CD4-positive, alpha-beta T cell treated with Interleukin-12 subunit alpha and Interleukin-12 subunit beta, for 1 hour (primary cell): ENCODE results near the gene RGL1.

Experiments
- DNase-seq: peaks from one replicate; pipeline ENCODE4 v3.0.0-alpha.2; 2020

Gene RGL1

DNA sequence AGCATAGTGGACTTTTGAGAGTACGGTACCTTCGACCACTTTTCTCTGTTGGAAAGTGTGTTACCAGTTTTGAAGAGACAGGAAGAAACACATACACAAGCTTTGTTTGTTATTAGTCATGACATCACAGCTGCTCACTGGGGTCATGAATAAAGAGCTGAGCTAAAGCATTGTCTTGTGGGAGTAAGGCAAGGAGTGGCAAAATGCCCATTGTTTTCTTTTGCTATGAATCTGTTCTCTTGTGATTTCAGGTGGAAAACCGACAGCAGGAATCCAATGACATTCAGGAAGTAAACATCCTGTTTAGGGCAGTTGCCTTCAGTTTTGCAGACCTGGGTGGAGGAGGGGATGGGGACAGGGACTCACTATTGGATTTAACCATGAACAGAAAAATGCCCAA, 66.2 kb downstream of the RGL1 start:
- DNase-seq, result no peak

DNA sequence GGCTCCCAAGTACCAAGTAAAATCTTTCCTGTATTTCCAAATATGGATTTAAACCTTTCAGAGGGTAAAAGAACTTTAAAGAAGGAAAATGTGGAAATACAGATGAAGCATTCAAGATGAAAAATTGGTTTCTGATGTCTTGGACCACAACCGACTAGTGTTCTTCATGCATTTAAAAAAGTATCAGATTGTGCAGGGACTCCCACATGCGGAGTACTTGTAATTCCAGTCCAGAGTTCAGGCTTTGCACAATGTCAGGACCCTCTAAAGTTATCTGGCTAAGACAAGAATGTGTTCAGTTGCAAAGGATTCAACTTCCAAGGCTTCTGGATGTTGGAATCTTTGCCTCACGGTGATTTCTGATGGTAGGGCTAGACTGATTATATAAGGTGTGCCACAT, 66.7 kb downstream of the RGL1 start:
- no peak for DNase-seq

- DNase-seq, result no peak
These were observed 67.5 kb downstream of the RGL1 start for GRCh38 chr1:183872403-183872802.

- DNase-seq, result peak; percentile 14
These were observed 68.7 kb downstream of the RGL1 start for GRCh38 chr1:183873642-183874041.

DNA sequence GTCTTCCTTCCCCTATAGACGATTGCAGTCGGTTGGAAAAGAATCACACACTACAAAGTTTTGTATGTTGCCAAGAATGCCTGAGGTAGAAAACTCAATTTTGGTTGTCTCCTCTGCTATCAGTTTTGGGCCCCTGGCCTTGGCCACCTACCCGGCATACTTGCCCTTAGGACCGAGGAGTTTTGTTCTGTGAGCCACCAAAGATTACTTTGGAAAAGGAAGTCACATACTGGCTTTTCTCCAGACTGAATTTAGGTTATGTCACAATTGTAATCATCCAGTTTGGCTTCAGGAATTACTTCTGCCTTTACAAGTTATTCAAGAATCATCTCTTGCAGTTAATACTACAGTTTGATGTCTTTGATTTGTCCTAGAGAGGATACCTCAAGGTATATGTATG, 71.4 kb downstream of the RGL1 start:
- no peak for DNase-seq

DNA sequence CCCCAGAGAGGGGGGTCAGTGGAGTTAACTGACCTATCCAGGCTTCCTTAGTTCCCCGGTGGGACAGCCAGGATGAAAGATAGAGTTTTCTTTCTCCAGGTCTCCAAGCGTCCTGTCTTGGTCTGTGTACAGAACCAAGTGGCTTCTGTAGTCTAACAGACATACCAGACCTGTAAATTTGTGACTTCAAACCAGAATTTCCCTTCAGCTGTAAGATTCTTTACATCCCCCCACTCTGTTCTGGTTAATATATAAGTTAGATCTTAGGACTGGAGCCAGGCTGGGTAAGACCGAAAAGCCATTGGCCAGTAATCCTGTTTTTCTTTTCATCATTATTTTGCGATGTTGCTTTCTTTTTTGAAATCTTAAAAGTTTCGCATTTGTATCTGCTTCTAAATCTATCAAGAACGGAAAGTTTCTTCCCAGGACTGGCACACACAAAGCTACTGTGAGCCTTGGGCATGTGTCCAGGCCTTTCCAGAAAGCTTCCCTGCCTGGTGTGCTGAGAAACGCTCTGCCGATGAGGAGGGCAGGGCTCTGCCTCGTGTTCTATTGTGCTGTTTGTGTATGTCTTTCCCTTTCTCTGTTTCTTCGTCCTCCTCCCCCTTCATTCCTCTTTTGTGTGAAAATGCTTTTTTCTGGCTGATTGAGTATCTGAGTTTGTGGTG, 72.3 kb downstream of the RGL1 start:
- DNase-seq, result no peak

DNA sequence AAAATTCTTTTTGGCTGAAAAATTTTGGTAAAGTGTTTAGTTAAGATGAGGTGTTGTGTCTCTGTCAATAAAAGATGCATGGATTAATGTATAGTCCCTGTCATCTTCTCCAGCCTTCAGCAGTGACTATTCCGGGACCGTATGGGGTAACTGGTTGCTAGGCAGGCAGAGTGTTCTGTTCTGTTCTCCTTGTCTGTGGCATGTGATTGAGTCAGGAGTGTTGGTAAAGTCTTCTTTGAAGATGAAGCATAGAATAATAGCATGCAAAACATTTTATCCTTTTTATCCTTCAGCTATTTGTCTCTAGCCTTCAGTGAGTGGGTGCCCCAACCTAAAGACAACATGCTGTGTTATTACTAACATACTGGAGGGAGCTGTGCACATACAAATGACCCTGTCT, 74.6 kb downstream of the RGL1 start:
- no peak for DNase-seq

DNA sequence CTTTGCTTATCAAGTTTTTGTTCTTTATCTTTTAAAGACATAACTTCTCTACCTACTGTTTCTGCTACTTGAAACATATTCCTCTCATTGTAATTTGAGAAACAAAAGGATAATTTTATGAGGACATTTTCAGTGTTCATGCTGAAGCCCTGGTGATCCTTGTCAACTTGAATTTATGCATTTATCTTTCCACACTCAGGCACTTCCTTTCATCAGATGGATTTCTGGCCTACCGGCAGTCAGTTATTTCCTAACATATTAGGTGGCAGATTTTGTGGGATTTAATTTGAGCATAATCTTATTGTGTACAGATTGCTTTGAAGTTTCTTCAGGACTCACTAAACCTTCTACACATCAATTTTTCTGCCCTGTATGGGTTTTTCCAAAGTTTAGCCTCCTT, 75.0 kb downstream of the RGL1 start:
- no peak for DNase-seq

GRCh38 chr1:183880531-183881243, 75.8 kb downstream of the RGL1 start:
- DNase-seq, result no peak

DNA sequence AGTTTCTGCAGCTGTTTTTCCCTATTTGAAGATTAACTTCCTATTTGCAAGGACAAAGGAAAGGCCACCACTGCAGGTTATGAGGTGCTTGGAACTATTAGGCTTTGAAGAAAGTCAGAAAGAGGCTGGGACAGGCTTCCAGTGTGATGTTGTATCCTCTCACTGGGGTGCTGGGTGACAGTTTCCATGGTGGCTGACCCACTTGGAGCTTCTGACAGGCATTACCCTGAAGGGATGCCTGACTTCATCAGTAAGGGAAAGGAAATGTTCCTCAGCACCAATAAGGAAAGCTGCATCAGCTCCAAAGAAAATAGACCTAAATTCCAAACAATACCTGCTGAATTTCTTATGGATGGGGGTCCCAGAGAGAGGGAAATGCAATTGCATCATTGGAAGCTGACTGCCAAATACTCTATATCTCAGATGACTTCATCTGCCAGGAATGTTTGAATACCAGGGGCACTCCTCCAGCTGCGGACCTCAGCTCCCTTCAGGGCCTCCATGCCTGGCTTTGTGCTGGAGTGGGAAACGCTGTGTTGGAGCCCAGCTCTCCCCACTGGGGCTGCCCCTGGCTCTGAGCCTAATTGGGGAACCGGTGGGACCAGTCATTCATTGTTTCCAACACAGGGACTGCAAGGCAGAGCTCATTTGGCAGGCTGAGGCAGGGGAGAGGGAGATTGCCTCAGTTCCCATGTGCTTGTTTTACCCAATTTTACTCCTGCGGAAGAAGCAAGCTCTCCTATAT, 76.6 kb downstream of the RGL1 start:
- no peak for DNase-seq

GRCh38 chr1:183882335-183883167, 77.6 kb downstream of the RGL1 start:
- DNase-seq, result no peak

DNA sequence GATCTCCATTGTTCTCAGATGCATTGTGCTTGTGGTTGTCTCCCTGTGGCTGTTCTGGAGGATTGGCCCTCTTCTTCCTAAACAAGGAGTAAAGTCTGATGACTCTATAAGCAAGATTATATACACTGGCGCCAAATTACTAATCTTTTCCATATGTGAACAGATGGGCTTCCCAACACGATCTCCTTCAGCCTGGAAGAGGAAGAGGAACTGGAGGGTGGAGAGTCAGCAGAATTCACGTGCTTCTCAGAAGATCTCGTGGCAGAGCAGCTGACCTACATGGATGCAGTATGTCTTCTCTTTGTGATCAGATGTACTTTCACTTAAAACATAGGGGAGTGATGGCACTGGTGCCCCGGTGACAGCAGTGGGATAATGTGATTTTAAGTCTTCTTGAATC, 78.7 kb downstream of the RGL1 start:
- DNase-seq, result no peak

GRCh38 chr1:183884526-183884925, 79.6 kb downstream of the RGL1 start:
- no peak for DNase-seq

- no peak for DNase-seq
These were observed 80.3 kb downstream of the RGL1 start for GRCh38 chr1:183885142-183885735.

- DNase-seq, result no peak
These were observed 81.3 kb downstream of the RGL1 start for GRCh38 chr1:183886083-183886828.

DNA sequence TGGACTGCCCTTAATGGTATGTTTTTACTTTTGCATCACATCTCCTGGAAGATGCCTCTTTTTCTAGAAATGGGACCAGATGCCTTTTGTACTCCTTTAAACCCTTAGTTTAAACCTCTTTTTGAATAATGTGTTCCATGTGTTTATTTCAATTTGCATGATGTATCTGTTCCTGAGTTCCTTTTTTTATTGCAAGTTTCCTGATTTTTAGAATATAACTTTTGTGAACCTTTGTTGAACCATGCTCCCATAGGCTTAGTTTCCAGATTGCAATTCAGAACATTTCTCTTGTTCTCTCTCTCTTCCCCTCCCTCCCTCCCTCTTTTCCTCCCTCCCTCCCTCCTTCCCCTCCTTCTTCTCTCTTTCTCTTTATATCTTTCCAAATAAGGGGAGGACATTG, 81.9 kb downstream of the RGL1 start:
- no peak for DNase-seq

GRCh38 chr1:183887826-183888819, 83.2 kb downstream of the RGL1 start:
- peak; percentile 9 for DNase-seq

- DNase-seq, result no peak
These were observed 84.2 kb downstream of the RGL1 start for GRCh38 chr1:183889095-183889494.

- DNase-seq, result no peak
These were observed 86.4 kb downstream of the RGL1 start for GRCh38 chr1:183891158-183891856.

DNA sequence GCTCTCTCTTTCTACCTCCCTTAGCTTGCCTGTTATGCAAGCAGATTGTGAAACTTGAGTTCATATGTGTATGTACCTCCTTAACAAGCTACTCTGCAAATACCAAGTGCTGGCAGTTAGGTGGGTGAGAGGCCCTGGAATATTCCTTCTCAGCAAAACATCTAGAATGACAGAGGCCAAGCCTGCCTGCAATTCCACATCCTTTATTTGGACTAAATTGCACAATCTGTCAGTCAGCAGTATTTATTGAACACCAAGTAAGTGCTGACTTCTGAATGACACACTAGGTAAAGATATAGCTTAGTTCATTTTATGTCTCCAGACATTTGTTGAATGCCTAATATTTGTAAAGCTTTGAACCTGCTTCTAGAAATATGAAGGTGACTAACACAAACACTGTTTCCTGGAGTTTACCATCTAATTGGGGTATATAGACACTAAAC, 87.5 kb downstream of the RGL1 start:
- no peak for DNase-seq
